SW480 (cell line): ENCODE measurements around the gene RNU6-7.

Source experiments
- DNase-seq: peaks from one replicate; pipeline ENCODE4 v3.0.0-alpha.2; 2016; ENCODE audit warnings: low spot score

The RNU6-7 gene

DNA sequence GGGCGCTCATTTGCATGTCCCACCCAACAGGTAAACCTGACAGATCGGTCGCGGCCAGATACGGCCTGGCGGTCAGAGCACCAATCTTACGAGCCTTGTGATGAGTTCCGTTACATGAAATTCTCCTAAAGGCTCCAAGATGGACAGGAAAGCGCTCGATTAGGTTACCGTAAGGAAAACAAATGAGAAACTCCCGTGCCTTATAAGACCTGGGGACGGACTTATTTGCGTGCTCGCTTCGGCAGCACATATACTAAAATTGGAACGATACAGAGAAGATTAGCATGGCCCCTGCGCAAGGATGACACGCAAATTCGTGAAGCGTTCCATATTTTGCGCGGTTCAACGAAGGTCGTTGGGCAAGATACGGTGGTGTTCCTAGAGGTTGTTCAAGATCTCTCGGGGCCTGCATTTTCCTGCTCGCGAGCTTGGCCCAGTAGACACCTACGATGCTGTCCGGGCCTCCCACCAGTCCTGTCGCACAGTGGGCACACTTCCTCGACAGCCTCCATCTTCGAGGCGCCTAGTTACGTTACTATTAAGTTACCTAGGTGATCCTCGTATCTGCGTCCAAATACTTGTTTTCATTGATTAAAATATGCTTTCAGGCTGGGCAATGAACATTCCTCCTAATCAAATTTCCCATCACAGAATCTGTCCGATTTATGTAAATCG, at the start of gene RNU6-7:
Gene RNU6-7, plus strand, starts transcription at position 230 of the 675 bp plus-strand sequence.
- DNase-seq, result peak; percentile 63

DNA sequence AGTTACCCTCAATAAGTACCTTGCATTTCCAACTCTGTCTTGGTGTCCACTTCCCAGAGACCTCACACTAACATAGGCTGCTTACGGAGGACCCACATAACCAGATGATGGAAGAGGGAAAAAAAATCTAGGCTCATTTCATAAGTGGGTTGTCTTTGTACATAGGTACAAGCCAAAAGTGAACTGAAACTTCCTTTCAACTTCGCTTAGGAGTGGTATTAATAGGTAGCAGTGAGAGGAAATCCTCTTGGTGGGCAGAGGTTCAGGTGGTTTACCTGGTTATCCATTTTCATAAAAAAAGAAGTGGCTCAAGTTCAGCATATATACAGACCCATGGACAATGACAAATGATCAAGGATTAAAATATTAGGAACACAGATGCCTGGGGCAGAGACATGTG, 35.8 kb upstream of the RNU6-7 start:
- no peak for DNase-seq

- DNase-seq, result no peak
Measured at GRCh38 chr14:32166924-32167323, 34.9 kb upstream of the RNU6-7 start.

DNA sequence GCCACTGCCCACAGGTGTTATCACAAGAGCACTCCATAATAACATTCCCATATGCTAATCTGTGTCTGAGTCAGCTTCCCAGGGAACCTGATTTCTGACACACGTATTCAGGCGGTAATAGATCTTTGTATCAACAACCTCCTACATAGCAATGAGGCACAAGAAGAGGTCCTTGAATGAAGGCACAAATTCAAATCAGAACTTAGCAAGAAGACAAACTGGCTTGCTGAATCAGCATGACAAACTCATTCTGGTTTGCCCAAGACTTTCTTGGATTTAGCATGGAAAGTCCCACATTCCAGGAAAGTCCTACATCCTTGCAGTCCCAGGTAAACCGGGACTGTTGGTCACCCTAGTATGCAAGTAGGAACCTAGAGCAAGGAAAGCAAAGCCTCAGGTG, 33.9 kb upstream of the RNU6-7 start:
- no peak for DNase-seq

DNA sequence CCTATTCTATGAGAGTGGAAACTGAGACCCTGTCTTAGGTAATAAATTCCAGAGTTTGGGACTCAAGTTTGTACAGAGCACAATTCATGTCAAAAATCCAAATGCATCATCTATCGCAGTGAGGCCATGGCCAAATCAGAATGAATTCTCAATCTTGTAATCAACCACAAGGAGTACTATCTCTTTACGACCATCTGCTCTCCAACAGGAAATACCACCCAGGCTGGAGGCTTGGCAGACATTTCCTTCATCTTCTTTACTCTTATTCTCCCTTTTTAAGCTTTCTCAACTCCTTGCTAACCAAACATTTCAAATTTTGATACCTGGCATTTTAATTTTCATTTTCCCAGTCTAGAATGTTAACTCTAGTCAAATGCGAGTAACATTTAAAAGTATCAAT, 32.7 kb upstream of the RNU6-7 start:
- DNase-seq, result no peak

DNA sequence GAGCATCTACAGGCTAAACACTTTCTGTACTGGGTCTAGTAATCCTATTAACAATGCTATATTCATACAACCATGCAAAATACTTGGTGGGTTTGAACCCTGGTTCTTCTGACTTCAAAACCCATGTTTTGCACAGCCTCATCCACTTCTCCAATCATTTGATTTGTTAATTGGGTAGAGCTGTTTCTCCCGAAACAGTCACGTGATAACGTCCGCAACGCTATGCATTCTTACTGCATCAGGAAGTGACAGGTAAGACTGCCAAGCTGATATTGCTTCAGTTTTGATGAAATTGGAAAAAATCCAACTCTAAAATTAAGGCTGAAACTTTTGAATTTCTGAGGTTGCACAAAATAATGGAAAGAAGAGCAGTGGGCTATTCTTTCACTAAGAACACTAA, 30.4 kb upstream of the RNU6-7 start:
- DNase-seq, result no peak

GRCh38 chr14:32183151-32184058, 18.4 kb upstream of the RNU6-7 start:
- DNase-seq, result no peak

- no peak for DNase-seq
Measured at GRCh38 chr14:32185097-32185496, 16.7 kb upstream of the RNU6-7 start.

DNA sequence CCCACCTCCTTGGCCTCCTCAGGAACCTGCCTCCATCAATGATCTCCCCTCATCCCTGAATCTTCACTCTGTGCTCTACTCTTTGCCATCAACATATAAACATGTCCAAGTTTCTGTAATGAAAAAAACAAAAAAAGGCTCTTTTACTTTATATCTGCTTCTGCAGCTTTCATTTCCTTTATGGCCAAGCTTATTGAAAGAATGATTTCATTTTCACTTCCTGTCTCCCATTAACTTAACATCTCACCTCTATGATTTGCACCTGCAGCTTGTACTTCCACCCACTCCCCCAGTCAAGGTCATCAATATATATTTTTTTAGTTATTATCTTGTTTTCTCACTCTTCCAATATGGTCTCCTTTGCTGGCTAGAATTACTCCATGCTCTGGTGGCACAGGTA, 15.6 kb upstream of the RNU6-7 start:
- DNase-seq, result no peak

GRCh38 chr14:32189811-32190210, 12.0 kb upstream of the RNU6-7 start:
- DNase-seq, result no peak

DNA sequence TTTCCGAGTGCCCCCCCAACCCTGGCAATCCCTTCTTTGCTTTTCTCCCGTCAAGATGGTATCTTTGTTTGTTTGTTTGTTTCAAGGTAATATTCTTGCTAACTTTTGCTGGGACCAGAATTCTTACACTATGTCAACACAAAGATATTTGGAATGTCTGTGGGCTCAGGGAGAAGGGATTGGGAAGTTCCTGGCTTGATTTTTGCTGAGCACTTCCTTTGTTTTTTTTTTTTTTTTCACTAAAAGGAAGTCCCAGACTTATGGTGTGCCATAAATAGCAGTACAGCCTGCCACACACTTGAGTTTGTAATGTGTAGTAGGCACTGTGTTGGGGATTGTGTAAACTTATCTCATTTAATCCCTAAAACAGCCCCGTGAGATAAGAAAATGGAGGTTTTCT, 11.2 kb upstream of the RNU6-7 start:
- DNase-seq, result no peak

DNA sequence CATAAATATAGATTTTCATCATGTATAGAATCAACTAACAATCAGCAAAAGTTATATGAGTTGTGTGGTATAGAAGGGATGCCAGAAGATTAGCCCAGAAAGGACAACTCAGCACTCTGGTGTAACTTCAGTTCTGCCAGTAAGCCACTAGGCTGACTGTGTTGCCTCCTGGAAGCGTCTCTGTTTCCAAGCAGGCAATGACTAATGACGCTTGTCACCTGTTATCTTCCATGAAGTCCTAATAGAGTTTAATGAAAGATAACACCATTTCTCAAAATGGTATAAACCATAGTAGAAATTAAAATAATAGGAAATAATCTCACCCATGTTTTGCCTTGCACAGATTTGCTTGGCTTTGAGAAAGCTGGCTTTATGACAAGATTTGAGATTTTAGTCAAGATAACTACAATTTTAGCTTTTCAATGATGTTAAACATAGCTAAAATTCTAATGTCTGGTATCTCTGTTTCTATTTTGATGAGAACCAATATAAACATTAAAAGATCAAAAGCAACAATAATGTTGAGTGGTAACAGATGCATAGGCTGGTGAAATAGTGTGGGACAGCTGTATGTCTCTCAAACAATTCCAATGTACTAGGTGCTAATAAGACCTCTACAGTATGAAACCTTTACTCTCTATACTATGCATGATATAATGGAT, 9.0 kb upstream of the RNU6-7 start:
- no peak for DNase-seq

DNA sequence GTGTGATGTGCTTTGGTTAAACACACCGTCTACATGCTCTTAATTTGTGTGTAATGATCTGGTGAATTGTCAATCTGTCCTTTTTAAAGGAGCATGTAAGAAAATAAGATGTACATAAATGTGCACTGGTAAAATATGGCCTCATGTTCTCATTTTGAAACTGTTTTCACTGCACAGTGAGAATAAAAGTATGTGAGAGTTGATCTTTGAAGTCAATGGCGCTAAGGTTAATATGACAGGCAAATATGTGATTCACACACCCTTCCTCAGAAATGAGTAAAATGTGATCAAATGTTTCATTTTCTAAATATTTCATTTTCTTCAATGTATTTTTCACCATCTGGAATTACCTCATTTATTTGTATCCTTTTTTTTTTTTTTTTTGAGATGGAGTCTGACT, 8.3 kb upstream of the RNU6-7 start:
- DNase-seq, result no peak

DNA sequence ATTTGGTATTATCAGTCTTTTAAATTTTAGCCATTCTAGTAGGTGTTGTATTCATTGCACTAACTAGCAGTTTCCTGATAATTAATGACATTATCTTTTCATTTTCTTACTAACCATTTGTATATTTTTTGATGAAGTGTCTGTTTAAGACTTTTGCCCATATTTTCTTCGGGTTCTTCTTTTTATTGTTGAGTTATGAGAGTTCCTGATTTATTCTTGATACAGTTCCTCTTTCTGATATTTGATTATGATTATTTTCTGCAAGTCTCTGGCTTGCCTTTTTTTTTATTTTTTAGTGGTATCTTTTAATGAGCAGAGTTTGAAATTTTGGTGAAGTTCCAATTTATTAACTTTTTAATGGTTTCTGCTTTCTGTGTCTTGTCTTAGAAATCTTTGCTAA, 6.2 kb upstream of the RNU6-7 start:
- DNase-seq, result no peak

GRCh38 chr14:32197919-32198318, 3.9 kb upstream of the RNU6-7 start:
- DNase-seq, result no peak

- DNase-seq, result no peak
Measured at GRCh38 chr14:32200368-32201192, 1.3 kb upstream of the RNU6-7 start.

GRCh38 chr14:32201193-32201815, 541 bp upstream of the RNU6-7 start:
- peak; percentile 94 for DNase-seq

DNA sequence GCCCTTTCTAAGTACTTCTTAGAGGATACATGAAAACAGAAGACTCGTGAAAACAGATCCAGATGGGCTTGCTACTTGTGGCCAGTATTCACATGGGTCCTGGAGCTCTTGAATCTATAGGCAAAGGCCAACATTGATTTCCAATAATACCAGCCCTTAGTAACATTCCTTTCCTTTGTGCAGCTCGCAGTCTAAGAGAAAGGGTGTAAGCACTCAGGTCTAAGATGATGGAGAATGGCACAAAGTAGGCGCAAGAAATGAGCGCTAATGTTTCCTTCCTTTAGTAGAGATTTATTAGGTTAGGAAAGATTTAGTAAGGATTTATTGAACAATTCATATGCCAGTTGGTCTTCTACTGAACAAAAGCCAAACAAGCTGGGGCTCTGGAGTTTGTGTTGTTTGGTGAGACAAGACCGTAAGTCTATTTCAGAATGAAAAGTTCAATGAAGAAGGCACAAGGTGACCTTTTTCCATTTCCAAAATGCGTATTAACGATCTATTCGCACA, 699 bp downstream of the RNU6-7 start:
- peak; percentile 63 for DNase-seq

DNA sequence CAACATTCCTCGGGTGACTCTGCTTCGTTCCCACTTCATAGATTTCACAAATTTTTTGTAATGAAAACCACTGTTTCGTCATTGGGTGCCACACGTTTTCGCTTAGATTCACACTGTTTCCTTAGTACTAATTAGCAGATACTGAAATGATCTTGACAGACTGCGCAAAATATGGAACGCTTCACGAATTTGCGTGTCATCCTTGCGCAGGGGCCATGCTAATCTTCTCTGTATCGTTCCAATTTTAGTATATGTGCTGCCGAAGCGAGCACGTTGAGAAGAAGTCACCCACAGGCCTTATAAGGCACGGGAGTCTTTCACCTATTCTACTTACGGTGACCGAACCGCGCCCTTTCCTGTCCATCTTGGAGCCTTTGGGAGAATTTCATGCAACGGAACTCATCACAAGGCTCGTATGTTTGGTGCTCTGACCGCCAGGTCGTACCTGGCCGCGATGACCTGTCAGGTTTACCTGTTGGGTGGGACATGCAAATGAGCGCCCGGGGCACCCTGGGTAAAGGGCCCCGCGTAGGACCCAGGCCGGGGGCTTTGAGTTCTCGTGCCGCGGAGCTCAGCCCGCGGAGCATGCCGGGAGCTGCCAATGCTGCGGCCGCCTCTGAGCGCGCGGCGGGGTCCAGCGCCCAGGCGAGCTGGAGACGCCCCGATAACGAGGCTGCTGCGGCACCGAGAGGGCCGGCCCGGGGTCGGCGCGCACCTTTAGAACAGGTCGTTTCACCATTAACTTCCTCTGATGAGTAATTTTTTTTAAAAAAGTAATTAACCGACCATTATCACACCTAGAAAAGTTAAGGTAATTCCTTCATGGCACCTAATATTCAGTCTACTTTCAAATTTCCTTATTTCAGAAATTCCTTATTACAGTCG, 1.4 kb downstream of the RNU6-7 start, which contains the start of gene RNU6-8:
Gene RNU6-8, minus strand, starts transcription at position 272 of the 885 bp plus-strand sequence.
- peak; percentile 90 for DNase-seq

DNA sequence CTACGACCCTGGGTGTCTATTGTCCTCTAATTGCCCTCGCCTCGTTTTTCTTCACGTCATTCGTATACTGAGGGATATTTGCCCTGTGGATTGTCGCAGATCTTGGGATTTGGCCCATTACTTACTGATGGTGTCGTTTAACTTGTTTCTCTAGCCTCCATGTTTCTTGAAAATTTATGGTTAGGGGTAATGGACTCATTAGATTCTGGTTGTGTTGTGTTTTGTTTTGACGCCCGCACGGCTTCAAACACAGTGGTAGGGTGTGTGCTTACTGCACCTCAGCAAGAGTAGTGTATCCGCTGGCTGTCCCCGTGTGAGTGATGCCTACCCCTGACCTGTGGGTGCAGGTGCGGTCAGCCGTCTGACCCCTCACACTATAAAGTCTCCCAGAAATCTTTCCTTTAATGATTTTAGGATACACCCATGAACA, 2.1 kb downstream of the RNU6-7 start:
- DNase-seq, result peak; percentile 52
